Hepatocyte (in vitro differentiated cells): ENCODE data around the gene SMCR8. TPM values are rescaled to one million over a fixed set of nuclear protein-coding genes. Genes with fewer than 3 reads are reported as not detected.

Experiments used
- DNase-seq: peaks from one replicate; pipeline ENCODE4 v3.0.0-alpha.2; 2016; ENCODE audit warnings: low spot score
- H2AFZ ChIP-seq: fragments of 200-600 bp; sonication (generic); 2 replicates; pipeline ENCODE4 v1.6.0; 2016; ENCODE audit warnings: antibody characterized with exemption, mild to moderate bottlenecking
- H3K27ac ChIP-seq: fragments of 200-600 bp; sonication (generic); 2 replicates; pipeline ENCODE4 v1.5.1; 2016; ENCODE audit warnings: mild to moderate bottlenecking
- H3K27me3 ChIP-seq: fragments of 200-600 bp; sonication (generic); 2 replicates; pipeline ENCODE4 v1.6.1; 2016
- H3K36me3 ChIP-seq: fragments of 200-600 bp; sonication (generic); replicated peaks from 2 replicates; pipeline ENCODE4 v1.5.1; 2016; ENCODE audit warnings: low read depth; ENCODE audit not compliant: insufficient read depth
- H3K4me1 ChIP-seq: fragments of 200-600 bp; sonication (generic); 2 replicates; pipeline ENCODE4 v1.5.1; 2016; ENCODE audit warnings: mild to moderate bottlenecking, moderate library complexity; ENCODE audit not compliant: insufficient read depth
- H3K4me2 ChIP-seq: fragments of 200-600 bp; sonication (generic); 2 replicates; pipeline ENCODE4 v1.6.0; 2016
- H3K4me3 ChIP-seq: fragments of 200-600 bp; sonication (generic); 2 replicates; pipeline ENCODE4 v1.5.1; 2016; ENCODE audit warnings: mild to moderate bottlenecking
- H3K79me2 ChIP-seq: fragments of 200-600 bp; sonication (generic); 2 replicates; pipeline ENCODE4 v1.6.0; 2017; ENCODE audit warnings: mild to moderate bottlenecking
- H3K9me2 ChIP-seq: fragments of 200-600 bp; sonication (generic); replicated peaks from 2 replicates; pipeline ENCODE4 v1.6.0; 2017; ENCODE audit warnings: mild to moderate bottlenecking; ENCODE audit not compliant: insufficient read depth
- H3K9me3 ChIP-seq: fragments of 200-600 bp; sonication (generic); 2 replicates; pipeline ENCODE4 v1.5.1; 2016; ENCODE audit warnings: low read depth, mild to moderate bottlenecking
- H4K20me1 ChIP-seq: fragments of 200-600 bp; sonication (generic); 2 replicates; pipeline ENCODE4 v1.6.0; 2016; ENCODE audit warnings: mild to moderate bottlenecking; ENCODE audit not compliant: insufficient read depth, poor library complexity, severe bottlenecking
- CTCF ChIP-seq: fragments of 200-600 bp; sonication (generic); IDR thresholded peaks from 2 replicates; pipeline ENCODE4 v1.5.1; 2016; ENCODE audit warnings: antibody characterized with exemption, mild to moderate bottlenecking; ENCODE audit not compliant: poor library complexity
- EZH2 ChIP-seq: fragments of 200-600 bp; sonication (generic); IDR thresholded peaks from 2 replicates; pipeline ENCODE4 v1.6.1; 2016; ENCODE audit warnings: antibody characterized with exemption, mild to moderate bottlenecking, borderline replicate concordance
- EZH2phosphoT487 ChIP-seq: fragments of 200-600 bp; sonication (generic); IDR thresholded peaks from one replicate; pipeline ENCODE4 v1.6.1; 2018; ENCODE audit warnings: antibody characterized with exemption, mild to moderate bottlenecking, low read depth, moderate library complexity; ENCODE audit not compliant: unreplicated experiment, severe bottlenecking
- WGBS: methylation state at CpG from one replicate; pipeline ENCODE4 v1.1.6; 2016; ENCODE audit warnings: low lambda C conversion rate; ENCODE audit errors: missing lambda C conversion rate; 5-methylcytosine and 5-hydroxymethylcytosine counted together
- polyA plus RNA-seq: library from polyadenylated mRNA; unstranded; fragments of >200 nt; fragmentation: Nextera tagmentation; extraction: Ambion mirVana; gene quantifications from 2 replicates; pipeline ENCODE4 v1.2.1, GENCODE V29; 2016
- total RNA-seq: library from RNA; depleted of rRNA; stranded (reverse); fragments of >200 nt; gene quantifications from 2 replicates; pipeline ENCODE4 v1.2.3, GENCODE V29; 2014

SMCR8 gene
- total and polyA plus RNA-seq, 2 experiments from 2014 or later = 3.8 to 17.7 TPM

DNA sequence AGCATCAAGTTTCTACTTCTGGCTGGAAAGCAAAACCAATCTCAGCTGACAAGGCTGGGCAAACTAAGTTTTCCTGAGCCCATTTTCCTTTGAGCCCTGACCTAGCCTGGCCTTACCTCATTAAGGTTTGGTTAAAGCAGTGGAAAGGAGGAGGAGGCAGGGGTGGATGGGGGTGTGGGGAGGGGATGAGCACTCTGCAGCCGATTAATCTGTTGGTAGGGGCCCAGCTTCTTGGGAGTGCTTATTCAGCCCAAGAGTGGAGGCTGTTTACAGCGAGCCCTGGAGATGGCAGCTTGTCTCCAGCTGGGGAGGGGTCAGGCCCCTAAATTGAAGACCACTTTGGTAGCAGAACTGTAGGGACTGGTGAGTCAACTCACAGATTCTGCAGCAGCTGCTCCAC lies 12.0 kb downstream of the SMCR8 start:
- H3K4me2 ChIP-seq = no peak overlapping the region
- H3K4me1 ChIP-seq = no peaks in the 10 kb centered on the region
- TF ChIP-seq CTCF = no peak
- no peak for TF ChIP-seq EZH2
- no peak for TF ChIP-seq EZH2phosphoT487
- H3K36me3 ChIP-seq = no peaks in the 10 kb centered on the region
- H3K27ac ChIP-seq = no peak overlapping the region
- no peak overlapping the region for H2AFZ ChIP-seq
- no peaks in the 10 kb centered on the region for H4K20me1 ChIP-seq
- 87% methylated on average over 2 of the region's 2 CpGs for WGBS
- H3K4me3 ChIP-seq = no peak overlapping the region
- H3K9me2 ChIP-seq = no peaks in the 10 kb centered on the region
- DNase-seq = no peak
- no peaks in the 10 kb centered on the region for H3K79me2 ChIP-seq
- H3K9me3 ChIP-seq = no peaks in the 10 kb centered on the region
- no peaks in the 10 kb centered on the region for H3K27me3 ChIP-seq

DNA sequence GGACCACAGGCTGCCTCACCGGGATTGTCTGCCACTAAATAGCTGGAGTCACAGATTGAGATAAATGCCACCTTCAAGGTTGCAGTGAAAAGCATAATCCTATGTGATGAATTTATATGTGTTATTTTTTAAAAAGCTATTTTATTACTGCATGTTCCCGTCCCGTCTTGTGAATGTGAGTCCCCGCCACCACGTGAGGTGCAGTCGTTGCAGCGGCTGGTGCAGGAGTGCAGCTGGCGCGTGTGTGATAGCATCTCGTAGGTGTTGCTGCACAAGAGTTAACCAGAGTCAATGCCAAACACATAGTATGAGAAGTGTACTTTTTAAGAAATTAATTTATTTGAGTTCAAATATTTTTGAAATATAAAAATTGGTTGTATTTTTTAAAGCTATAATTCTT lies 12.5 kb downstream of the SMCR8 start:
- Histone ChIP-seq H3K36me3 (no peaks in the 10 kb centered on the region), H3K4me1 (no peaks in the 10 kb centered on the region), H4K20me1 (no peaks in the 10 kb centered on the region), H3K9me3 (no peaks in the 10 kb centered on the region), H2AFZ (no peak overlapping the region), H3K79me2 (no peaks in the 10 kb centered on the region), H3K4me2 (no peak overlapping the region), H3K4me3 (no peak overlapping the region), H3K27ac (no peak overlapping the region), H3K27me3 (no peaks in the 10 kb centered on the region), H3K9me2 (no peaks in the 10 kb centered on the region)
- DNase-seq = no peak
- no peak for TF ChIP-seq EZH2
- no peak for TF ChIP-seq CTCF
- no peak for TF ChIP-seq EZH2phosphoT487
- WGBS = 96% methylated on average over 10 of the region's 10 CpGs

DNA sequence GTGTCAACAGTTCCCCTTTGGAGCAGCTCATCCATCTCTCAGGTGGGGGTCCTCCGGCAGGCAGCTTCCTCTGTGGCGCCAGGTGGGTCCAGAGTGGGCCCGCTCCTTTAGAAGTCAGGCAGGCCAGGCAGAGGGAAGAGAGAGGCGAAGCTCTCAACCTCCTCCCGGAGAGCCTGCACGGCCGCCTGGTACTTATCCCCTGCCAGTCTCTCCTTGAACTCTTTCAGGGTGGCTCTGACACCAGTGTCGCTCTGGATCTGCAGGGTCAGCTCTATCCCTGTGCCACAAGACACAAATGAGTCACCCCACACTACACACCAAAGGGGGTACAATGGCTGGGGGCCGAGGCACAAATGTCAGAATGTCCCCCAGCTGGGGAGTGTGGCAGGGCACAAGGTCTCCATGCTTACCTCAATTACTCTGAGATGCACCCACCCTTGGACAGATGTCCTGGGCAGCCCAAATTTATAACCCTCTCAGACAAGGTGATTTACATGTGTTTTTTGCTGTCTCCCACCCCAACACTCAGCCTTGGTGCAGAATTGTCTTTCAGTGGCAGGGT lies 13.6 kb downstream of the SMCR8 start:
- no peak overlapping the region for H2AFZ ChIP-seq
- H3K36me3 ChIP-seq = no peaks in the 10 kb centered on the region
- TF ChIP-seq EZH2phosphoT487 = no peak
- no peak for TF ChIP-seq EZH2
- no peak for TF ChIP-seq CTCF
- H4K20me1 ChIP-seq = no peaks in the 10 kb centered on the region
- no peak overlapping the region for H3K27ac ChIP-seq
- H3K27me3 ChIP-seq = no peaks in the 10 kb centered on the region
- H3K4me3 ChIP-seq = no peak overlapping the region
- no peak overlapping the region for H3K4me2 ChIP-seq
- no peaks in the 10 kb centered on the region for H3K9me2 ChIP-seq
- no peak for DNase-seq
- no peaks in the 10 kb centered on the region for H3K4me1 ChIP-seq
- H3K9me3 ChIP-seq = no peaks in the 10 kb centered on the region
- H3K79me2 ChIP-seq = no peaks in the 10 kb centered on the region
- WGBS = 99% methylated on average over 9 of the region's 9 CpGs

GRCh38 chr17:18331879-18332278 lies 16.8 kb downstream of the SMCR8 start:
- Histone ChIP-seq H3K4me3 (no peak overlapping the region), H3K4me1 (no peaks in the 10 kb centered on the region), H3K79me2 (no peaks in the 10 kb centered on the region), H2AFZ (no peak overlapping the region), H3K27me3 (no peaks in the 10 kb centered on the region), H3K27ac (no peak overlapping the region), H3K36me3 (no peaks in the 10 kb centered on the region), H3K4me2 (no peak overlapping the region), H3K9me3 (no peaks in the 10 kb centered on the region), H3K9me2 (no peaks in the 10 kb centered on the region), H4K20me1 (no peaks in the 10 kb centered on the region)
- TF ChIP-seq EZH2phosphoT487 (no peak), EZH2 (no peak), CTCF (no peak)
- WGBS = 93% methylated on average over 9 of the region's 9 CpGs
- no peak for DNase-seq
